DND-41 (cell line): ENCODE results near the gene PTPRG.

ENCODE experiments used
- ATAC-seq: fragments of 200-7000 bp; cut with Tn5 transposase; 3 replicates; pipeline ENCODE4 v1.9.1; 2021; ENCODE audit warnings: low read depth; ENCODE audit not compliant: insufficient read depth
- DNase-seq: peaks from one replicate; pipeline ENCODE4 v3.0.0-alpha.2; 2020
- H2AFZ ChIP-seq: 2 replicates; pipeline ENCODE4 v1.6.0; 2012; ENCODE audit warnings: low read depth, low read length
- H3K27ac ChIP-seq: 2 replicates; pipeline ENCODE4 v1.5.1; 2012; ENCODE audit warnings: low read length, inconsistent platforms
- H3K27me3 ChIP-seq: fragments of 200-600 bp; sonication (generic); 2 replicates; pipeline ENCODE4 v1.6.0; 2012; ENCODE audit warnings: low read length, mild to moderate bottlenecking, inconsistent platforms; ENCODE audit not compliant: insufficient read depth, poor library complexity
- H3K36me3 ChIP-seq: 2 replicates; pipeline ENCODE4 v1.5.1; 2012; ENCODE audit warnings: low read length, inconsistent platforms; ENCODE audit not compliant: insufficient read depth
- H3K4me1 ChIP-seq: 2 replicates; pipeline ENCODE4 v1.5.1; 2012; ENCODE audit warnings: mild to moderate bottlenecking, low read length; ENCODE audit not compliant: insufficient read depth
- H3K4me2 ChIP-seq: 2 replicates; pipeline ENCODE4 v1.6.0; 2012; ENCODE audit warnings: mild to moderate bottlenecking, moderate library complexity, low read length, inconsistent platforms; ENCODE audit not compliant: insufficient read depth
- H3K4me3 ChIP-seq, 2 experiments: fragments of 200-600 bp in 1 of 2; shearing (Covaris generic) in 1 of 2; 2 replicates each; pipeline ENCODE4 v1.5.1; 2012 to 2016; ENCODE audit warnings: inconsistent platforms in 2 of 2, low read length in 2 of 2, mild to moderate bottlenecking in 2 of 2, low read depth in 1 of 2, moderate library complexity in 1 of 2
- H3K79me2 ChIP-seq: 2 replicates; pipeline ENCODE4 v1.6.0; 2012; ENCODE audit warnings: low read length, inconsistent platforms; ENCODE audit not compliant: insufficient read depth
- H3K9ac ChIP-seq: 2 replicates; pipeline ENCODE4 v1.6.0; 2012; ENCODE audit warnings: low read depth, mild to moderate bottlenecking, inconsistent platforms, low read length, moderate library complexity
- H3K9me3 ChIP-seq: 2 replicates; pipeline ENCODE4 v1.5.1; 2012; ENCODE audit warnings: low read length, moderate library complexity, mild to moderate bottlenecking, inconsistent platforms; ENCODE audit not compliant: insufficient read depth, severe bottlenecking
- H4K20me1 ChIP-seq: 2 replicates; pipeline ENCODE4 v1.6.0; 2012; ENCODE audit warnings: low read length; ENCODE audit not compliant: insufficient read depth
- CTCF ChIP-seq: IDR thresholded peaks from 2 replicates; pipeline ENCODE4 v1.5.1; 2012; ENCODE audit warnings: borderline replicate concordance, low read length, moderate library complexity, mild to moderate bottlenecking; ENCODE audit not compliant: poor library complexity, severe bottlenecking; ENCODE audit errors: extremely low read depth
- EZH2 ChIP-seq: IDR thresholded peaks from 3 replicates; pipeline ENCODE4 v1.6.1; 2012; ENCODE audit warnings: borderline replicate concordance, low read depth, mild to moderate bottlenecking, moderate library complexity, low read length, inconsistent platforms; ENCODE audit not compliant: severe bottlenecking

Gene PTPRG

GRCh38 chr3:61570813-61571212 lies 9.4 kb downstream of the PTPRG start:
- no peak for DNase-seq
- Histone ChIP-seq H3K4me2 (no peak overlapping the region), H3K4me1 (peaks cover 9% of the 10 kb centered on the region; the same call in 1 of the 2 replicates), H4K20me1 (no peaks in the 10 kb centered on the region; the same call in 1 of the 2 replicates), H3K4me3 (no peak overlapping the region), H3K27me3 (no peaks in the 10 kb centered on the region), H2AFZ (no peak overlapping the region), H3K27ac (no peak overlapping the region), H3K9ac (no peak overlapping the region), H3K36me3 (no peaks in the 10 kb centered on the region), H3K79me2 (peaks cover 3% of the 10 kb centered on the region; the same call in 1 of the 2 replicates), H3K9me3 (peaks cover 3% of the 10 kb centered on the region)
- peak; percentile 54; the same call in 2 of the 3 replicates for ATAC-seq
- TF ChIP-seq EZH2 (no peak), CTCF (no peak)

GRCh38 chr3:61571516-61572336 lies 10.4 kb downstream of the PTPRG start:
- H3K9me3 ChIP-seq: peaks cover 3% of the 10 kb centered on the region
- H3K9ac ChIP-seq: no peak overlapping the region
- TF ChIP-seq CTCF (no peak), EZH2 (no peak)
- H4K20me1 ChIP-seq: no peaks in the 10 kb centered on the region
- H2AFZ ChIP-seq: no peak overlapping the region
- no peak overlapping the region for H3K4me3 ChIP-seq
- ATAC-seq: no peak
- H3K27me3 ChIP-seq: no peaks in the 10 kb centered on the region
- H3K36me3 ChIP-seq: no peaks in the 10 kb centered on the region
- no peak for DNase-seq
- peaks cover 3% of the 10 kb centered on the region; the same call in 1 of the 2 replicates for H3K79me2 ChIP-seq
- no peak overlapping the region for H3K27ac ChIP-seq
- no peak overlapping the region for H3K4me2 ChIP-seq
- peaks cover 9% of the 10 kb centered on the region; the same call in 1 of the 2 replicates for H3K4me1 ChIP-seq

- no peak overlapping the region for H3K9ac ChIP-seq
These were observed 11.5 kb downstream of the PTPRG start for GRCh38 chr3:61572879-61573278.

More at GRCh38 chr3:61572879-61573278, 11.5 kb downstream of the PTPRG start:
- Histone ChIP-seq H4K20me1 (no peaks in the 10 kb centered on the region), H3K4me1 (peaks cover 9% of the 10 kb centered on the region; the same call in 1 of the 2 replicates), H3K79me2 (peaks cover 3% of the 10 kb centered on the region; the same call in 1 of the 2 replicates), H3K27ac (no peak overlapping the region), H3K4me2 (no peak overlapping the region), H3K36me3 (no peaks in the 10 kb centered on the region), H3K4me3 (no peak overlapping the region), H3K27me3 (no peaks in the 10 kb centered on the region), H2AFZ (no peak overlapping the region), H3K9me3 (peaks cover 3% of the 10 kb centered on the region)
- ATAC-seq (no peak), DNase-seq (no peak)
- no peak for TF ChIP-seq EZH2
- no peak for TF ChIP-seq CTCF
